GM12878 (cell line): ENCODE data around the gene MRPL1. TPM values are rescaled to one million over a fixed set of nuclear protein-coding genes. Genes with fewer than 3 reads are reported as not detected.
A peak's percentile ranks its signal among the peaks of the same experiment; 100 is the strongest.

Experiments used
- ATAC-seq: fragments of 200-7000 bp; cut with Tn5 transposase; 3 replicates; pipeline ENCODE4 v1.9.1; 2020; ENCODE audit warnings: mild to moderate bottlenecking, moderate library complexity
- BruUV-seq: library from RNA; stranded (reverse); fragments of 400-500 nt; replicated peaks from 2 replicates; lab custom pipeline; 2021; lab: Mats Ljungman, UMichigan
- CTCF ChIA-PET: fragments of 300-600 bp; sonication (Branson Sonifier 250); formaldehyde crosslinking; extraction: SDS; loops from one replicate; lab custom pipeline; 2021; ENCODE audit warnings: inconsistent platforms; lab: Yijun Ruan, JAX
- POLR2A ChIA-PET: fragments of 350-600 bp; formaldehyde crosslinking; extraction: SDS; loops from one replicate; lab custom pipeline; 2021; ENCODE audit warnings: inconsistent platforms; lab: Charles Lee
- RAD21 ChIA-PET: fragments of 300-600 bp; sonication (Branson Sonifier 250); formaldehyde crosslinking; loops from one replicate; lab custom pipeline; 2023; ENCODE audit warnings: antibody characterized with exemption; ENCODE audit not compliant: unreplicated experiment; lab: Charles Lee
- SMC1A ChIA-PET: fragments of 300-600 bp; sonication (Branson Sonifier 250); formaldehyde crosslinking; loops from one replicate; lab custom pipeline; 2023; ENCODE audit not compliant: unreplicated experiment, uncharacterized antibody; lab: Charles Lee
- DNase-seq: peaks from one replicate; pipeline ENCODE4 v3.0.0-alpha.2; 2011; ENCODE audit warnings: low read depth, low spot score
- FAIRE-seq: peaks from 3 replicates; lab custom pipeline; 2011; peaks lifted over from hg19 to GRCh38; lab: Jason Lieb, UNC
- H2AFZ ChIP-seq: 2 replicates; pipeline ENCODE4 v1.6.0; 2011; ENCODE audit warnings: low read depth, low read length, control low read depth; ENCODE audit not compliant: control insufficient read depth
- H3K27ac ChIP-seq: 2 replicates; pipeline ENCODE4 v1.5.1; 2011; ENCODE audit warnings: control low read depth; ENCODE audit not compliant: control insufficient read depth, insufficient read depth
- H3K27me3 ChIP-seq, 2 experiments: replicated peaks in 1 of 2; 2 replicates each; pipeline versions ENCODE4 v1.6.0 to v1.6.1; 2011; ENCODE audit warnings: low read length in 1 of 2; ENCODE audit not compliant: control insufficient read depth in 2 of 2, insufficient read depth in 2 of 2
- H3K36me3 ChIP-seq, 2 experiments: 2 replicates each; pipeline ENCODE4 v1.5.1; 2011; ENCODE audit warnings: low read length in 1 of 2; ENCODE audit not compliant: control insufficient read depth in 2 of 2, insufficient read depth in 2 of 2
- H3K4me1 ChIP-seq: 2 replicates; pipeline ENCODE4 v1.6.1; 2011; ENCODE audit warnings: mild to moderate bottlenecking, low read length, moderate library complexity, mixed read lengths; ENCODE audit not compliant: control insufficient read depth, insufficient read depth
- H3K4me2 ChIP-seq: 2 replicates; pipeline ENCODE4 v1.6.0; 2011; ENCODE audit warnings: control low read depth; ENCODE audit not compliant: control insufficient read depth, insufficient read depth
- H3K4me3 ChIP-seq: fragments of 200-600 bp; sonication (generic); 2 replicates; pipeline ENCODE4 v1.5.1; 2016
- H3K79me2 ChIP-seq: 2 replicates; pipeline ENCODE4 v1.6.0; 2011; ENCODE audit warnings: low read length; ENCODE audit not compliant: control insufficient read depth, insufficient read depth
- H3K9ac ChIP-seq: 2 replicates; pipeline ENCODE4 v1.8.0; 2011; ENCODE audit warnings: low read length, control low read depth, mixed read lengths; ENCODE audit not compliant: control insufficient read depth, insufficient read depth
- H3K9me3 ChIP-seq: replicated peaks from 3 replicates; pipeline ENCODE4 v1.5.1; 2011; ENCODE audit warnings: mild to moderate bottlenecking, low read length; ENCODE audit not compliant: control insufficient read depth, insufficient read depth
- H4K20me1 ChIP-seq: 2 replicates; pipeline ENCODE4 v1.6.0; 2011; ENCODE audit not compliant: control insufficient read depth, insufficient read depth
- ASH2L ChIP-seq: fragments of 300-600, 200-600 bp; sonication (generic); IDR thresholded peaks from 2 replicates; pipeline ENCODE4 v1.6.1; 2017; ENCODE audit warnings: low read depth, mild to moderate bottlenecking, borderline replicate concordance
- BMI1 ChIP-seq: fragments of 450-650 bp; IDR thresholded peaks from 2 replicates; pipeline ENCODE4 v1.6.1; 2016; ENCODE audit warnings: mild to moderate bottlenecking, moderate library complexity, borderline replicate concordance
- CBX3 ChIP-seq: fragments of 200-600 bp; sonication (generic); IDR thresholded peaks from 2 replicates; pipeline ENCODE4 v1.6.1; 2016; ENCODE audit warnings: low read depth, borderline replicate concordance
- CHD2 ChIP-seq: IDR thresholded peaks from 2 replicates; pipeline ENCODE4 v1.6.1; 2011; ENCODE audit warnings: low read depth, low read length, improper control_type of control experiment, borderline replicate concordance
- HCFC1 ChIP-seq: fragments of 150-350 bp; IDR thresholded peaks from 2 replicates; pipeline ENCODE4 v1.6.1; 2014; ENCODE audit warnings: low read length
- MEF2B ChIP-seq: fragments of 450-650 bp; IDR thresholded peaks from 2 replicates; pipeline ENCODE4 v1.6.1; 2018; ENCODE audit warnings: mild to moderate bottlenecking, moderate library complexity; ENCODE audit not compliant: partially characterized antibody, poor library complexity, severe bottlenecking
- MYB ChIP-seq: fragments of 150-350 bp; IDR thresholded peaks from 2 replicates; pipeline ENCODE4 v1.6.1; 2014; ENCODE audit warnings: mild to moderate bottlenecking, low read depth, low read length, borderline replicate concordance
- NFXL1 ChIP-seq: fragments of 450-650 bp; IDR thresholded peaks from 2 replicates; pipeline ENCODE4 v1.6.1; 2017; ENCODE audit warnings: antibody characterized with exemption, mild to moderate bottlenecking, borderline replicate concordance
- RUNX3 ChIP-seq: IDR thresholded peaks from 2 replicates; pipeline ENCODE4 v1.6.1; 2012; ENCODE audit warnings: low read length, inconsistent platforms
- STAT3 ChIP-seq: IDR thresholded peaks from 2 replicates; pipeline ENCODE4 v1.6.1; 2011; ENCODE audit warnings: low read depth, low read length, improper control_type of control experiment
- WGBS: methylation state at CpG from one replicate; pipeline ENCODE4 v1.1.6; 2016; ENCODE audit warnings: low lambda C conversion rate; ENCODE audit not compliant: insufficient replicate concordance, insufficient coverage; ENCODE audit errors: missing lambda C conversion rate; 5-methylcytosine and 5-hydroxymethylcytosine counted together
- in situ Hi-C: fragments of 300-500 bp; cut with MboI; formaldehyde crosslinking; loops from 9 replicates; pipeline ENCODE4 v1.14.3; 2018; ENCODE audit warnings: mixed read lengths
- intact Hi-C: fragments of 100-400 bp; cut with micrococcal nuclease; formaldehyde crosslinking; loops from one replicate; pipeline ENCODE4 v1.14.2; 2022; ENCODE audit not compliant: unreplicated experiment
- polyA plus RNA-seq, 11 experiments: library from polyadenylated mRNA; depleted of rRNA in 4 of 11; unstranded in 6 of 11; stranded (reverse) in 5 of 11; fragments of >200 nt; fragmentation: Nextera tagmentation in 4 of 11; fragmentation: Illumina TruSeq in 1 of 11; extraction: Ambion mirVana in 4 of 11; extraction: Trizol in 1 of 11; gene quantifications; 1 replicate in 1 of 11; 2 replicates in 10 of 11; pipeline versions ENCODE4 v1.2.1 to v1.2.3, GENCODE V29; 2011 to 2016; ENCODE audit warnings: inconsistent platforms in 2 of 11, missing spikeins in 2 of 11, low read depth in 1 of 11
- total RNA-seq, 4 experiments: library from RNA; depleted of rRNA in 3 of 4; stranded (reverse); fragments of >200 nt in 3 of 4; fragmentation: Illumina TruSeq in 1 of 4; extraction: Trizol in 1 of 4; gene quantifications; 2 replicates each; pipeline versions ENCODE4 v1.2.1 to v1.2.3, GENCODE V29; 2013 to 2021
- TF ChIP-seq, protein P1 (sequence below): IDR thresholded peaks from 2 replicates; pipeline ENCODE4 v1.6.1; 2012; ENCODE audit warnings: low read depth, low read length, improper control_type of control experiment

Gene MRPL1
- total and polyA plus RNA-seq, 10 of the 15 experiments (the other 5 are each of a cell fraction or from before 2014, with no cell fraction given) = 20.2 to 35.7 (median 28.2) TPM

DNA sequence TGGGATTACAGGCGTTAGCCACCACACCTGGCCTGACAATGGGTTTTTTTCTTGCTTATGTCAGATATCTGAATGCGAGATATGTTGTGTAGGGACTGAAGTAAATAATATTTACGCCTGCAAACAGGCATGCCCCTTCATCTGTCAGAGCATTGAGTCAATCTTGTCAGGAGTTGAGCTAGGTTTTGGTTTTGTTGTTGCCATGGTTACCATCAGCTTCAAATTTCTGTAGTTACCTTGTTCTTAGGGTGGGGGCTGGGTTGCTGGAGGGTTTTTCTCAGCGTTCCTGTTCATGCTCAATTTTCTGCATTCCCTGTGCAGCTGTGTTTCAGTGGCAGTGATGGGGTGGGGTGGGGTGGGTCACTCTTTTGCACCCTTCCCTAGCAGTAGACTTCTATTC is 14.5 kb downstream of the MRPL1 start:
- ATAC-seq = no peak
- H3K9me3 ChIP-seq = no peaks in the 10 kb centered on the region
- peaks cover 4% of the 10 kb centered on the region; the same call in 1 of the 2 replicates for H3K79me2 ChIP-seq
- WGBS = 96% methylated on average over 4 of the region's 4 CpGs
- ChIA-PET SMC1A (interaction anchor here (0.5 kb wide), 1 partner anchor 1396 kb away, joined by 3 read pairs; no protein-coding TSS in a partner anchor), POLR2A (interaction anchor here (0.6 kb wide), 1 partner anchor 53 kb away, joined by 8 read pairs; no protein-coding TSS in a partner anchor), RAD21 (interaction anchor here (0.6 kb wide), 1 partner anchor 388 kb away, joined by 5 read pairs; no protein-coding TSS in a partner anchor), CTCF (no interaction called here)
- in situ Hi-C loops (no loop called here), intact Hi-C loops (no loop called here)
- H2AFZ ChIP-seq = no peak overlapping the region
- no peaks in the 10 kb centered on the region for H4K20me1 ChIP-seq
- H3K4me2 ChIP-seq = no peak overlapping the region
- no peak overlapping the region for H3K27ac ChIP-seq
- peaks cover 0 to 19% of the 10 kb centered on the region in 2 experiments; a peak in 2 of 4 replicates for H3K36me3 ChIP-seq
- H3K4me3 ChIP-seq = no peak overlapping the region
- no TSS peak for BruUV-seq
- no peak for DNase-seq
- peaks cover 5% of the 10 kb centered on the region for H3K4me1 ChIP-seq
- no peak for FAIRE-seq
- TF ChIP-seq CBX3 (no peak), BMI1 (peak; percentile 48; the same call in 1 of the 2 replicates)
- no peak overlapping the region for H3K9ac ChIP-seq
- H3K27me3 ChIP-seq = no peaks in the 10 kb centered on the region

DNA sequence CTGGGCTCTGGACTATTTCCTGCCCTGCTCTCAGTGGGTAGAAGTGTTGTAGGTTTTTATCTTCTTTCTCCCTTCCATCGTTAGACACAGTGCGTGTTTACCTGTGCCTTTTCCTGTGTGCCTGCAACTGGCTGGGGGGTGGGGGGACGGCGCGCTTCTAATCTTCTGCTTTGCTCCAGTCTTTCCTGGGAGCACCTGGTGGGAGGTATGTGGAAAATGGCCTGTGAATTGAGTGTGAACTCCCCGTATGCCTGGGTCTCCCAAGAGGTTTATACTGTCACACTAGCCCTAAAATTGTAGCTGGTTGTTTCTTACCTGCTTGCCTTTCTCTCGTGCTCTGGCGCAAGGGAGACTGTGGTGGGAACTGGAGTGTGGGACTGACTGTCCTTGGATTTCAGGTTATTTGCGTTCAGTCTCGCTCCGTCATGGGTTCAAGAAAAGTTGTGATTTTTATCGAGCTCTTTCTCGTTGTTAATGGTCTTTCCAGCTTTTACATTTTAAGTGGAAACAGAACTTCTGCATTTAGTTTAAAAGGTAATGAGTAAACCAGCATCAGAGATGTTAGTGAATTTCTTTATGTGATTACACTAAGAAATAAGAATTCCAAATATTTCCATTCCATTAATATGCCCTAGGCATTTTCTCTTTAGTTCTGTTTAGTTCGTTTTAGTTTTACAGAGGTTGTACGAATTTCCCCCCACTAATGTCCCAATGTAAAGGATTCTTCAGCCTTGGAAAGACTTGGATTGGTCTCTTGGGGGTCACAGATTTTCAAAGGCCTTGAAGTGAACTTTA is 15.3 kb downstream of the MRPL1 start:
- ATAC-seq (no peak), FAIRE-seq (no peak), DNase-seq (no peak)
- H3K36me3 ChIP-seq = peaks cover 0 to 19% of the 10 kb centered on the region in 2 experiments; a peak in 2 of 4 replicates
- H3K4me1 ChIP-seq = peaks cover 5% of the 10 kb centered on the region
- ChIA-PET SMC1A (interaction anchor here (0.5 kb wide), 2 partner anchors 21 to 1396 kb away, joined by 3 read pairs; no protein-coding TSS in a partner anchor), POLR2A (no interaction called here), RAD21 (no interaction called here), CTCF (no interaction called here)
- H3K9ac ChIP-seq = no peak overlapping the region
- H3K27me3 ChIP-seq = no peaks in the 10 kb centered on the region
- BruUV-seq = no TSS peak
- H3K4me3 ChIP-seq = no peak overlapping the region
- H2AFZ ChIP-seq = no peak overlapping the region
- WGBS = 99% methylated on average over 15 of the region's 15 CpGs
- no peak overlapping the region for H3K27ac ChIP-seq
- no peak overlapping the region; the same call in 1 of the 2 replicates for H3K4me2 ChIP-seq
- in situ Hi-C loops (no loop called here), intact Hi-C loops (no loop called here)
- no peaks in the 10 kb centered on the region for H3K9me3 ChIP-seq
- H4K20me1 ChIP-seq = no peaks in the 10 kb centered on the region
- H3K79me2 ChIP-seq = peaks cover 4% of the 10 kb centered on the region; the same call in 1 of the 2 replicates
- no peak for TF ChIP-seq MEF2B
- TF ChIP-seq HCFC1 = no peak
- TF ChIP-seq MYB = no peak
- TF ChIP-seq ASH2L = no peak
- no peak for TF ChIP-seq CHD2
- no peak for TF ChIP-seq STAT3
- no peak for TF ChIP-seq NFXL1
- TF ChIP-seq, protein P1, sequence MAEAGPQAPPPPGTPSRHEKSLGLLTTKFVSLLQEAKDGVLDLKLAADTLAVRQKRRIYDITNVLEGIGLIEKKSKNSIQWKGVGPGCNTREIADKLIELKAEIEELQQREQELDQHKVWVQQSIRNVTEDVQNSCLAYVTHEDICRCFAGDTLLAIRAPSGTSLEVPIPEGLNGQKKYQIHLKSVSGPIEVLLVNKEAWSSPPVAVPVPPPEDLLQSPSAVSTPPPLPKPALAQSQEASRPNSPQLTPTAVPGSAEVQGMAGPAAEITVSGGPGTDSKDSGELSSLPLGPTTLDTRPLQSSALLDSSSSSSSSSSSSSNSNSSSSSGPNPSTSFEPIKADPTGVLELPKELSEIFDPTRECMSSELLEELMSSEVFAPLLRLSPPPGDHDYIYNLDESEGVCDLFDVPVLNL = no peak
- no peak for TF ChIP-seq RUNX3
